H9 (cell line): ENCODE data around the gene INVS. TPM values are rescaled to one million over a fixed set of nuclear protein-coding genes. Genes with fewer than 3 reads are reported as not detected.

Experiments used
- DNase-seq: peaks from one replicate; pipeline ENCODE4 v3.0.0-alpha.2; 2017
- H2AFZ ChIP-seq: one replicate; pipeline ENCODE4 v1.6.1; 2013; ENCODE audit warnings: mild to moderate bottlenecking, low read length, control low read depth, moderate library complexity
- H2AK5ac ChIP-seq: 2 replicates; pipeline ENCODE4 v1.6.1; 2013; ENCODE audit warnings: low read length, control low read depth, mixed read lengths; ENCODE audit not compliant: insufficient read length
- H2BK120ac ChIP-seq: one replicate; pipeline ENCODE4 v1.6.1; 2013; ENCODE audit warnings: low read depth, mild to moderate bottlenecking, low read length, control low read depth, inconsistent platforms; ENCODE audit not compliant: poor library complexity, severe bottlenecking
- H2BK12ac ChIP-seq: 2 replicates; pipeline ENCODE4 v1.6.1; 2013; ENCODE audit warnings: low read length, control low read depth, mixed read lengths, low read depth; ENCODE audit not compliant: insufficient read length
- H2BK15ac ChIP-seq: 2 replicates; pipeline ENCODE4 v1.6.1; 2013; ENCODE audit warnings: low read depth, low read length, control low read depth
- H2BK20ac ChIP-seq: one replicate; pipeline ENCODE4 v1.6.1; 2013; ENCODE audit warnings: low read depth, mild to moderate bottlenecking, low read length, control low read depth, inconsistent platforms; ENCODE audit not compliant: poor library complexity, severe bottlenecking
- H2BK5ac ChIP-seq: 2 replicates; pipeline ENCODE4 v1.6.1; 2013; ENCODE audit warnings: low read length, control low read depth, mixed read lengths; ENCODE audit not compliant: insufficient read length
- H3K14ac ChIP-seq: 2 replicates; pipeline ENCODE4 v1.6.1; 2013; ENCODE audit warnings: low read length, control low read depth; ENCODE audit not compliant: insufficient read depth
- H3K18ac ChIP-seq: 2 replicates; pipeline ENCODE4 v1.6.1; 2013; ENCODE audit warnings: low read depth, mild to moderate bottlenecking, mixed read lengths, low read length, control low read depth; ENCODE audit not compliant: insufficient read length
- H3K23ac ChIP-seq: 2 replicates; pipeline ENCODE4 v1.6.1; 2013; ENCODE audit warnings: low read length, control low read depth, mixed read lengths, low read depth; ENCODE audit not compliant: insufficient read length
- H3K23me2 ChIP-seq: 2 replicates; pipeline ENCODE4 v1.6.1; 2013; ENCODE audit warnings: low read depth, mild to moderate bottlenecking, mixed read lengths, low read length, control low read depth; ENCODE audit not compliant: insufficient read length, poor library complexity, severe bottlenecking
- H3K27ac ChIP-seq: 2 replicates; pipeline ENCODE4 v1.5.1; 2013; ENCODE audit warnings: low read length, control low read depth, mixed read lengths, low read depth; ENCODE audit not compliant: insufficient read length
- H3K27me3 ChIP-seq: 2 replicates; pipeline ENCODE4 v1.6.1; 2013; ENCODE audit warnings: low read length, control low read depth, inconsistent platforms; ENCODE audit not compliant: insufficient read depth
- H3K4ac ChIP-seq: 2 replicates; pipeline ENCODE4 v1.6.1; 2013; ENCODE audit warnings: low read depth, mild to moderate bottlenecking, control low read depth, inconsistent platforms, low read length, moderate library complexity
- H3K4me1 ChIP-seq: 2 replicates; pipeline ENCODE4 v1.6.1; 2013; ENCODE audit warnings: low read length, control low read depth, inconsistent platforms; ENCODE audit not compliant: insufficient read depth
- H3K4me2 ChIP-seq: 2 replicates; pipeline ENCODE4 v1.6.1; 2013; ENCODE audit warnings: low read length, control low read depth, mixed read lengths; ENCODE audit not compliant: insufficient read length, insufficient read depth
- H3K56ac ChIP-seq: 2 replicates; pipeline ENCODE4 v1.6.1; 2013; ENCODE audit warnings: low read depth, mild to moderate bottlenecking, mixed read lengths, low read length, control low read depth; ENCODE audit not compliant: insufficient read length
- H3K79me1 ChIP-seq: 2 replicates; pipeline ENCODE4 v1.6.1; 2013; ENCODE audit warnings: low read depth, mild to moderate bottlenecking, moderate library complexity, low read length, control low read depth, inconsistent platforms; ENCODE audit not compliant: insufficient read depth, poor library complexity, severe bottlenecking
- H3K79me2 ChIP-seq: 2 replicates; pipeline ENCODE4 v1.6.1; 2013; ENCODE audit warnings: low read length, control low read depth, inconsistent platforms; ENCODE audit not compliant: insufficient read depth
- H3K9ac ChIP-seq: 2 replicates; pipeline ENCODE4 v1.6.1; 2013; ENCODE audit warnings: low read length, control low read depth, mixed read lengths; ENCODE audit not compliant: insufficient read length; ENCODE audit errors: extremely low read depth
- H3K9me3 ChIP-seq: one replicate; pipeline ENCODE4 v1.6.1; 2013; ENCODE audit warnings: low read depth, low read length, inconsistent platforms; ENCODE audit not compliant: control insufficient read depth
- H3T11ph ChIP-seq: one replicate; pipeline ENCODE4 v1.6.1; 2013; ENCODE audit warnings: mild to moderate bottlenecking, low read length, control low read depth, inconsistent platforms
- H4K20me1 ChIP-seq: one replicate; pipeline ENCODE4 v1.6.1; 2013; ENCODE audit not compliant: control insufficient read depth, insufficient read length, insufficient read depth
- H4K5ac ChIP-seq: 2 replicates; pipeline ENCODE4 v1.6.1; 2013; ENCODE audit warnings: low read depth, mild to moderate bottlenecking, mixed read lengths, low read length, control low read depth; ENCODE audit not compliant: insufficient read length
- H4K8ac ChIP-seq: replicated peaks from 2 replicates; pipeline ENCODE4 v1.6.1; 2013; ENCODE audit warnings: low read length, control low read depth, mixed read lengths, low read depth; ENCODE audit not compliant: insufficient read length
- H4K91ac ChIP-seq: 2 replicates; pipeline ENCODE4 v1.6.1; 2013; ENCODE audit warnings: low read depth, mild to moderate bottlenecking, moderate library complexity, mixed read lengths, low read length, control low read depth; ENCODE audit not compliant: insufficient read length
- H3K27ac Mint-ChIP-seq, 3 experiments: 2 replicates in 2 of 3; 3 replicates in 1 of 3; pipeline ENCODE4 v1.8.0; 2020 to 2021; ENCODE audit warnings: mixed read lengths in 3 of 3, mild to moderate bottlenecking in 1 of 3, moderate library complexity in 1 of 3
- H3K27me3 Mint-ChIP-seq: 2 replicates; pipeline ENCODE4 v1.8.0; 2021; ENCODE audit warnings: low read depth, mild to moderate bottlenecking, moderate library complexity, mixed read lengths
- H3K36me3 Mint-ChIP-seq, 3 experiments: 2 replicates in 2 of 3; 3 replicates in 1 of 3; pipeline ENCODE4 v1.8.0; 2020 to 2021; ENCODE audit warnings: low read depth in 3 of 3, mixed read lengths in 3 of 3; ENCODE audit not compliant: insufficient read depth in 1 of 3
- H3K4me1 Mint-ChIP-seq, 2 experiments: 2 replicates each; pipeline ENCODE4 v1.8.0; 2020; ENCODE audit warnings: mixed read lengths in 2 of 2
- H3K4me3 Mint-ChIP-seq, 2 experiments: 2 replicates in 1 of 2; 3 replicates in 1 of 2; pipeline ENCODE4 v1.8.0; 2020 to 2021; ENCODE audit warnings: mild to moderate bottlenecking in 2 of 2, mixed read lengths in 2 of 2, moderate library complexity in 1 of 2
- H3K9me3 Mint-ChIP-seq, 2 experiments: 2 replicates in 1 of 2; 3 replicates in 1 of 2; pipeline ENCODE4 v1.8.0; 2020; ENCODE audit warnings: mild to moderate bottlenecking in 2 of 2, mixed read lengths in 2 of 2, moderate library complexity in 1 of 2
- CTCF ChIP-seq: fragments of 200-600 bp; sonication (generic); conservative IDR thresholded peaks from 3 replicates; pipeline ENCODE4 v1.8.0; 2021; ENCODE audit warnings: antibody characterized with exemption, mild to moderate bottlenecking
- WGBS: extraction: QIAGEN DNeasy Blood & Tissue Kit; methylation state at CpG from one replicate; pipeline ENCODE4 v1.1.7; 2013; ENCODE audit warnings: missing lambda C conversion rate, low lambda C conversion rate, mixed read lengths; ENCODE audit not compliant: insufficient read length; ENCODE audit errors: extremely low coverage; 5-methylcytosine and 5-hydroxymethylcytosine counted together
- total RNA-seq: library from RNA; stranded (reverse); gene quantifications from 2 replicates; pipeline ENCODE4 v1.2.1, GENCODE V29; 2021

Gene INVS
- total RNA-seq, 1 experiment from 2014 or later, result 7.5 TPM

GRCh38 chr9:100150214-100150613, 51.2 kb downstream of the INVS start:
- no peak overlapping the region for H2AFZ ChIP-seq
- no peak overlapping the region for H3K4ac ChIP-seq
- peaks cover 7% of the 10 kb centered on the region; the same call in 1 of the 2 replicates for H3K79me2 ChIP-seq
- H3K14ac ChIP-seq, result no peak overlapping the region
- no peak overlapping the region for H3K23ac ChIP-seq
- no peak overlapping the region for H2AK5ac ChIP-seq
- H4K91ac ChIP-seq, result no peak overlapping the region
- H3K18ac ChIP-seq, result no peak overlapping the region
- H4K5ac ChIP-seq, result no peak overlapping the region
- H3T11ph ChIP-seq, result no peak overlapping the region
- no peak overlapping the region for H2BK120ac ChIP-seq
- peak overlapping the region in 1 of 3 experiments; percentile 30; a peak in 1 of 7 replicates for H3K27ac Mint-ChIP-seq
- no peaks in the 10 kb centered on the region; the same call in none of the 2 replicates for H3K4me1 ChIP-seq
- WGBS, result no CpG with 5 or more reads among the region's 2 CpGs
- no peak overlapping the region for H3K56ac ChIP-seq
- H3K9ac ChIP-seq, result no peak overlapping the region
- no peak for TF ChIP-seq CTCF
- H3K9me3 ChIP-seq, result no peaks in the 10 kb centered on the region
- H3K4me3 Mint-ChIP-seq, result no peak overlapping the region
- H3K27me3 Mint-ChIP-seq, result no peaks in the 10 kb centered on the region
- H3K36me3 Mint-ChIP-seq, result peaks cover 0 to 2% (median 0%) of the 10 kb centered on the region in 3 experiments; a peak in 3 of 7 replicates
- no peaks in the 10 kb centered on the region for H3K9me3 Mint-ChIP-seq
- H2BK15ac ChIP-seq, result no peak overlapping the region
- H3K23me2 ChIP-seq, result no peaks in the 10 kb centered on the region
- no peak overlapping the region for H3K27ac ChIP-seq
- H3K4me1 Mint-ChIP-seq, result peaks cover 22 to 31% of the 10 kb centered on the region in 2 experiments
- H3K79me1 ChIP-seq, result no peaks in the 10 kb centered on the region
- DNase-seq, result no peak
- no peak overlapping the region for H4K8ac ChIP-seq
- no peak overlapping the region for H2BK12ac ChIP-seq
- H2BK5ac ChIP-seq, result no peak overlapping the region
- H3K27me3 ChIP-seq, result no peaks in the 10 kb centered on the region
- H3K4me2 ChIP-seq, result no peak overlapping the region
- H4K20me1 ChIP-seq, result no peaks in the 10 kb centered on the region
- H2BK20ac ChIP-seq, result no peak overlapping the region
